Epidermal melanocyte (primary cell): ENCODE results near the gene ROBO4.

ENCODE experiments used
- DNase-seq: peaks from one replicate; pipeline ENCODE4 v3.0.0; 2011; ENCODE audit warnings: low spot score; ENCODE audit not compliant: insufficient read length

ROBO4 gene

DNA sequence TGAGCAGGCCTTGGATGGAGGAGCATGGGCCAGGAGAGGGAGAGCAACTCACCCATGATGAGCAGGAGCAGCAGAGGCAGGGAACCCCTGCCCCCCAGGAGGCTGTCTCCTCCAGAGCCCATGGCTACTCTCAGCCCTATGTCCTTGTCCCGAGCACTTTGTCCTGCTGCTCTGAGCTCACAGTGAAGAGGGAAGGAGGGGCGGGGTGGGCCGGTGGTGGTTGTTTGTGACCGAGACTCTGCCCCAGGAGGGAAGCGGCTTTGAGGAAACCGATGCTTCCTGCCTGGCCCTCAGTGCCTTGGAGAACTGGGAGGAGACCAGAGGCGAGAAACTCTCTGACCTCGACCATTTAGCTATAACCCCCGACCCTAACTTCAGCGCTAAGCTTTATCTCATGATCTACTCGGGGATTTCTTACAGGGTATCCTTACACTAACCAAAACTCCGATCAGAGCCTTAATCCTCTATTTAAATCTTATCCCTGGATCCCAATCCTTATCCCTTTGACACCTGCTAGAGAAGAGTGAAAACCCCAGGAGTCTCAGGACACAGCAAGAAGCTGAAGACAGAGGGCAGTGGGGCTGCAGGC is at the start of gene ROBO4:
Gene ROBO4, minus strand, starts transcription at position 192 of the 589 bp plus-strand sequence. Its CDS starts 70 bp downstream, at position 122.
- no peak for DNase-seq

DNA sequence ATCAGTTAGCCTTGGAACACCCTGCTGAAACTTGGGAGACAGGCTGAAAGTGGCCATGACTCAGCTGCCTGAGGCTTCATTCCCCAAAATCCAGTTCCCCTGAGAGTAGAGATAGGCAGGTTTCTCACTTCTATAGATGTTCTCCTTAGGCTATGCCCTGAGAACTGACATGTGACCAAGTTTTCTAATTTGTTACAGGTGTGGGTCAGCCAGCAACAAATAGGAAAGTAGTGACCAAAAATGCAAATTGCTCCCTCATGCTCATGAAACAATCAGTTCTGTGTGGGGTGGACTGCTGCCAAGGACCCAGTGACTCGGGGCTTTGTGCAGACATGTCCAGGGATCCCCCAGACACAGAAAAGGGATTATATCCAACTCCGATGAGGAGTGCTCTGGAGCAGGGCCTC is 49.1 kb upstream of the ROBO4 start:
- DNase-seq: no peak

DNA sequence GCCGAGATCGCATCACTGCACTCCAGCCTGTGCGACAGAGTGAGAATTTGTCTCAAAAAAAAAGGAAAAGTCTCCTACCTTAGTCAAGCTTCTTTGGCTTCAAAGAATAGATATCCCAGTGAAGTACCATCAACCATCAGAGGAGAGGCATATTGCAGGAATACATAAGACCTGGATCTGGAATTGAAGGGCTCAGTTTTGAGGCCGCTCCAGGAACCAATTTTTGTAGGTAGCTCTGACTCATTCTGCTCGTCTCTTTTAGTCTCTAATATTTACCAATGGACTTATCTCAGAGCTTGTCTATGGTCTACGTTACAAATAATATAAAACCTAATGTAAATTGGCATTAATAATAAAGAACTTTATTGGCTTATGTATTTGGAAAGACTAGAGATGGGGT is 48.2 kb upstream of the ROBO4 start:
- DNase-seq: no peak

DNA sequence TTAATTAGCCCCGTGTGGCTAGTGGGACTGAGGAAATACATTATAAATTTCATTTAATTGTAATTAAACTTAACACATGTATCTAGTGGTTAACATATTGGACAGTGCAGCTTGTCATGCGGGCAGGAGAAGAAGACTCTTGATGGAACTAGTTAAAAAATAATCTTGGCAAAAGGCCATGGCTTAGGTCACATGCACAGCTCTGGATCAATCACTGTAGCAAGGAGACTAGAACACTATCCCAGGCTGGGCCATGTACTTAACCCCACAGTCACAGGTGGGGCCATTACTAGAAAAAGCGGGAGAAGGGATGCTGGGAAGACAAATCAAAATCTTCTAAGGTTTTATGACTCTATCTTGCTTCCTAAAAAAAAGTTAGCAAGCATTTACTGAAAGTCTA is 46.9 kb upstream of the ROBO4 start:
- DNase-seq: no peak

DNA sequence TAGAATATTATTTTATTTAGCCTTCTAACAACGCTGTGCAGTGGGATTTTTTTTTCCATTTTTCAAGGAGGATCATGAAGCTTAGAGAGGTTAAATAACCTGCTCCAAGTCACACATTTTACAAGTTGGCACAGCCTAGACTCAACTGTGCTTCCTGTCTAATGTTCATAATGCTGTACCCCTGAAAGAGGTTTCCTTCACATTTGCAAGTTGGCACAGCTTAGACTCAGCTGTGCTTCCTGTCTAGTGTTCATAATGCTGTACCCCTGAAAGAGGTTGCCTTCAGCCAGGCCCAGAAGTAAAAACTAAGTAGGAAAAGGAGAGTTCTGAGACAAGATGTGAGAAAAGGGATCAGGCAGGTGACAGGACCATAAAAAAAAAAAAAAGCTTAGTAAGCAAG is 46.1 kb upstream of the ROBO4 start:
- DNase-seq: no peak

DNA sequence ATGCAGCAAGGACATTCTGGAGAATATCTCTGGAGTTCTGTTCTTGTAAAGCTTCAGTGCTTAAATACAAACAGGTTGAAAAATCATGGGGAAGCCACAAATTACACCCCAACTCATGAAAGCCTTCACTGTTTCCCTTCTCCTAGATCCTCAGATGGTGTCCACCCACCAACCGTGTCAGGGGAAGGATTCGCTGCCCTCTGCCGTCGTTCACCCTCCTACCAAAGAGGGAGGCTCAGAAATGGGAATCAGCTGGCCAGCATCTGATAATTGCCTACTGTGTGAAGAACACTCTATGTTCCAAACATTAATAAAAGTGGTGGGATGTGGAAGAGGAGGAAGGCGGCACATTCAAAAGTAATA is 45.6 kb upstream of the ROBO4 start:
- no peak for DNase-seq

DNA sequence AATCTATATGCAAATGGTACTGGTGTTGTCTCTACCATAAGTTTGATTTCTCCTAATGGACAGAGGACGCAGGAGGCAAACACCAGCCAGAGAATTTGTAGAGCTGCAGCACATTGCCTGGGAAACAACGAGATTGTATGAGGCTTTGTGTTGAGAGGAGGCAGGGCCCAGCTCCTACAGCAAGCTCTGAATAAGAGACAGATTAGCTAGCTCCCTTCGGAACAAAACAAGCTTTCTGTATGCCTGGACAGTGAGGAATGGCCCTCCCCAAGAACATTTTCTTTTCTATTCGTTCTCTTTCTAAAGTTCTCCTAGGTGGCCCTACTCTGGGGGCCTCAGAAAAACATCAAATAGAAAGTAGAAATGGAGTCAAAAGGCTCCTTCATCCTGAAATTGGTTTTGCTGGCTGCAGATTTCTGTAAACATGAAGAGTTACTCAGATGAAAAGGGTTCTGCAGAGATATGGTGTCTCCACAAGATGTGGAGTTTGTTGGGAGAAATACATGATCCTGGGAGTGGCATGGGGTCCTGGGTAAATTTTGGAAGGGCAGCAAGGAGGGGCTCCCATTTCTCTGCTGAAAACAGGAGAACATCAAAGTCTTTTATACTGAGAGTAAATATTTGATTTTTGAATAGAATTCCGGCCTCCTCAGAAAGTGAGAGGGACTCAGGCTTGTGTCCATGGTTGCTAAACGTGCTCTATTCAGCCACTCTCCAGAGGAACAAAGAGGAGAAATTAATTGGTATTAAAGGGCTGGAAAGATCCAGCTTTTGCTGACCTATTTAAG is 45.0 kb upstream of the ROBO4 start:
- no peak for DNase-seq

DNA sequence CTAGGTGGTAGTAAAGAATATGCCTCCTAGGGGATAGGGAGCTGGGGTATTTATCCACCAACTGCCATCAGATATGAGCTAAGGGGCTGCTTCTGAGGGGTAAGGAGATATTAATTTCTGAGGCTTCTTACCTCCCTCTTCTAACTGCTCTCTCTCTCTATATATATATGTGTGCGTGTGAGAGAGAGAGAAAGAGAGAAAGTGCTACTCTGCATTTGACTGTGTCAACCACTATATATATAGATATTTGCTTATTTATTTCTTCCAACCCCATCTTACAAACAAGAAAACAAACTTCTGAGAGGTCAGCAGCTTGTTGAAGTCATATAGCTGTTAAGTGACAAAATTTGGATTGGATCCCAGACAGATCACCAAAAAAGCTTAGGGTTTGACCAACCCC is 44.0 kb upstream of the ROBO4 start:
- no peak for DNase-seq

DNA sequence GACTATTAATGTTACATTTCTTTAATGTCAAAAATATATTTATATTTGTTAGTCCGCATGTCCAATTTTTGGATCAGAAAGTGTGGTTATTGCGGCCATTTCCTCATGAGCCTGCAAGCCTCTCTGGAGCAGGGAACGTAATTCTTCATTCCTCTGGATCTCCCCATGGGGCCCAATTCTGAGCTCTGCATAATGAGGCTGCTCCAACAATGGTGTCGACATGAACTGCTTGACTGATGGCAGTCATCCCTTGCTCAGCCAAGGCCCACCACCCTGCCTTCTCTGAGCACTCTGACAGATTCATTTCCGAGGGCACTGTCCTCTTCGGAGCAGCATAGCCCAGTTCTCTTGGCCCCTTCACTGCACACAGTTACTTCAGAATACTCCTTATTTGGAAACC is 41.3 kb upstream of the ROBO4 start:
- no peak for DNase-seq

DNA sequence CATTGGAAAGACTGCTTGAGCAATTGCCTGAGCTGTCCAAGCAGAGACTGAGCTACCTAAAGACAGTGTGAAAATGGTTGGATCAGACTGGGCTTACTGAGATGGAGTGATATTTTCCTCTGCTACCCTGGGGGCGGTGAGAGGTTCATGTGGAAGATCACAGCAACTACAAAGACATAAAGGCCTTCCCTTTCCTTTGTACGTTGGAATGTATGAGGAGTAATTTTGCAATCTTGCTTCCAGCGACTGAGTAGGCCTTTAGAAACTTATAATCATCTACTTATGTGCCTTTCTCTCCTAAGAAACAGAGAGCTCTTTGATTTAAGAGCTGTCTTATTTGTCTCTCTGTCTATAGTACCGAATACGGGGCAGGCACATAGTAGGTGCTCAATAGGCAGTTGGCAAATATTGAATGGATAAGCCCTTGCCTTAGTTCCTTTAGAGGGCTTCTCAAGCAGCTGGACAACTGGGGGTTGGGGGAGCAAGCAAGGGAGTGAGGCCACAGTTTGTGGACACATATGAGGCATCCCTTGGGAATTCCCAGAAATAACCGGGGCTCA is 40.6 kb upstream of the ROBO4 start:
- DNase-seq: no peak

DNA sequence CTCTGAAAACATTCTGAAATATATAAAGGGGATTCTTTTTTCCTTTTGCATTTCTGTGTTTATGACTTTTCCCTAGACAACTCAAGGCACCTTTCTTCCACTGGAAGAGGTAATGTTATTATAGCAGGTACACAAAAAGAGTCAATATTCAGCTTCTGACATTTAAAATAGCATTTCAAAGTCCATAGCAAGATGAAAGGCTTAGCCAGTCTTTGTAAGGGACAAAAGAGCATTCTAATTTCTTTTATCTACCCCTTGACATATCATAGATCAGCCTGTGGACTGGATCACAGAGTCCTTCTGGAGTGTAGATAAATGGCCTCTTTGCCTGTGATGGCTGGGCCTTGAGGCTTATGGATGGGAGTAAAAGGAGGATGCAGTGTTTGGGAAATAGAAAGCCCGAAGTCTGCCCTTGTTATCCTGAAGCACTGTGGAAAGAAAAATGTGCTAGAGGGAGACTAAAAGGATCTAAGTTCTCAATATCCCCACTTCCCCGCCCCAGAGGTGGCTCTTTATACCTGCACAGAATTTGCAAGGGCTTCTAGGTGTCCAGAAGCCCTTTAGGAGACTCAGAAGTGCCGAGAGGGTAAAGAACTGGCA is 39.8 kb upstream of the ROBO4 start:
- no peak for DNase-seq

DNA sequence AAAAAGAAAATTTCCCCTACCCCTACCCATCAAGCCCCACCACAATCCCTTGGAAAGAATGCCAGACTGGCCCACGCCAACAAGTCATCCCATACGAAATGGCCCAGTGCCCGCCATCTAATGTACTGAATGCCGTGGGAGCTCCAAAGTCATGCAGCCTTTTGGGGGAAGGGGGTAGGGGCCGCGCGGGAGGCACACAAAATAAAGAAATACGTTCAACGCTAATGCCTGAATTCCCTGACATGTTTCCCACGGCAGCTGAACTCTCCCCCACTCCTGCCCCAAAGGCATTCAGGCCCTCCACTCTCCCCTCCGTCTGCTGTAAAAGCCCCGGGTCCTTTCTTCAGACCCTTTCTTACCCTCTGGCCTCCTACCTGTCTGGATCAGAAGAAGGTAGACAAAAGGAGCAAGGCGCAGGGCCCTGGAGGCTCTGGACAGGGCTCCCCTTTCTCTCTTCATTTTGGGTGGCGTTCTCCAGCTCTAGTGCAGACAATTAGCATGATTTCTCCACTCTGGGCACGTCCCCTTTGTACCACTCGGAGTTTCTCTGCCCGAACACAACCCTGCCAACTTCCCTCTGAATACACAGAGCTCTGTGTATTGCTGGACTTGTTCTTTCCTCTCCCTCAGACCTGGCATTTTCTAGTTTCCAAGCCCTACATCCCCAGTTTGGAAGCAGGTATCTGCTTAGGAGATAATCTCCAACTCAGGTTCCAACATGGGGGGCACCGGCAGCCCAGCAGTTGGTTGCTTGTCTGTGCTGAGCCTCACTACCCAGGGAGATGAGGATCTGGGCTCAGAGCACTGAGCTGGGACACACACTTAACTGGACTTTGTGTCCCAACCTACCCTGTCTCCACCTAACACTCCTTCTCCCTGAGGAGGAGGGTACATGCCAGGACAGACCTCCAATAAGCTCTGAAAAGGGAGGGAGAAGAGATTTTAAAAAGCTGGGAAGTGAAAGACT is 38.2 kb upstream of the ROBO4 start, which contains the start of gene HEPACAM:
Gene HEPACAM, minus strand, starts transcription at position 500 of the 967 bp plus-strand sequence. Its CDS starts 41 bp downstream, at position 459.
- DNase-seq: no peak

DNA sequence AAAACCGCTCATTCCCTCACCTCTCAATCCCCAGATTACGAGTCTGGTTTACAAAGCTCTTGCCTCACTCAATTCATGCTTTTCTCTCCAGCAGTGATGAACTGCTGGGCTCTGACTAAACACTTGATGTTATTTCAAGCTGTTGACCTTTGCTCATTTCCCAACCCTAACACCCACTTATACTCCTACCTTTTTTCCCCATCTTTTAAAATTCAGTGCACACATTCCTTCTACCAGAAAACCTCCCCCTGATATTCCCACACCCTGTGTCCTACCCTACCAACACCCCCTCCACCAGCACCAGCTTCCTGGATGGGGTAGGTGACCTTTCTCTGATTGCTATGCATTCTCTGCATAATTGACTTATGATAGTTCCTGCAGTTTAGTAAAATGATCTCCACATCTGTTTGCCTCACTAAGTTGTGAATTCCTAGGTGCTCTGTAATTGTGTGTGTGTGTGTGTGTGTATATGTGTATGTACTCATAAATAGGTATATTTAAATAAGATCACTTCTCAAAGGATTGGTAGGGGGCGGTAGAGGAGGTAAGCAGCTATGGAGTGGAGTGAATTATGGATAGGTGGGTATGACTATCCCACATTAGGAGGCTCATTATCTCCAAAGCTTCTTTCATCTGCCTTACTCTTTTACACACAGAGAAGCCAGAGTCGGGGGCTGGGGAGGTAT is 37.3 kb upstream of the ROBO4 start:
- no peak for DNase-seq

DNA sequence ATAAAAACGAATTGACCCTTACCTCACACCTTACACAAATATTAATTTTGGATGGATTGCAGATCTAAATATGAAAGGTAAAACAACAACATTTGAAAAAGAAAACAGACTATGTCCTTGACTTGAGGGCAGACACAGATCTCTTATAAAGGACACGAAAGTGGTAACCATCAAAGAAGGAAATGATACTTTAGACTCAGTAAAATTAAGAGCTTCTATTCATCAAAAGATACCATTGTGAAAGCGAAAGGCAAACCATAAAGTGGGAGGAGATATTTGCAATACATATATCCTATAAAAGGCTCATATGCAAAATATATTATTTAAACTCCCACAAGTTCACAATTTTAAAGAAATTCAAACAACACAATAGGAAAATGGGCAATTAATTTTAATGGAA is 33.1 kb upstream of the ROBO4 start:
- no peak for DNase-seq

DNA sequence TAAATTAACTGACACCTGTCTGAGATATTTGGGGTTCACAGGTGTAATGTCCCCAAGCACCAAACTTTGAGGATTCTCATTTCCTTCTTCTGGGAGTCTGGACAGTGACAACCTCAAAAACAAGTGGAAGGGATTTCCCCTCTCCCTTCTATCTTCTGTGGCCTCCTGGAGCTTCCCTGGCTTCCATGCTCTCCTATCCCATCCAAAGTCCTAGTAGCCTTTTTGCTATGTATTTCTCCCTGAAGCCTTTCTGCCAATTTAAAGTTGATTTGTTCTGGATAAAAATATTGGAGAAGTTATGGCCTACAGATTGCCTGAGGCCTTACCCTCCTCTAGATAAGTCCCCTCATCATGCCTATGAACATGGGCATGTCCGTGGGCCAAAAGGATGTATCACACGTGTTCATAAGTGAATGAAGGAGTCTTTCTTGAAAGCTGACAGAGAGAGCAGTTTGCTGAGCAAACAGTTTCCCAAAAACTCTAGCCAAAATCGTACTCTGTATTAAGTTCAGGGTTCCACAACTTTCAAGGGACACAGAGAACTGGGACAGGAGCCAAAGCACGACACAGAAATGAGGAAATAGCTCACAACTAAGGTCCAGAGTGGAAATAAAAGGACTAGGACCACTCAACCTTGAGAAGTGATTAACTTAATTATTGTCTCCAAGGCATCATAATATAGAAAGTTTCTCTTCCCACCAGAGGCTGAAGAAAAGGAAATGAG is 31.4 kb upstream of the ROBO4 start:
- DNase-seq: no peak

DNA sequence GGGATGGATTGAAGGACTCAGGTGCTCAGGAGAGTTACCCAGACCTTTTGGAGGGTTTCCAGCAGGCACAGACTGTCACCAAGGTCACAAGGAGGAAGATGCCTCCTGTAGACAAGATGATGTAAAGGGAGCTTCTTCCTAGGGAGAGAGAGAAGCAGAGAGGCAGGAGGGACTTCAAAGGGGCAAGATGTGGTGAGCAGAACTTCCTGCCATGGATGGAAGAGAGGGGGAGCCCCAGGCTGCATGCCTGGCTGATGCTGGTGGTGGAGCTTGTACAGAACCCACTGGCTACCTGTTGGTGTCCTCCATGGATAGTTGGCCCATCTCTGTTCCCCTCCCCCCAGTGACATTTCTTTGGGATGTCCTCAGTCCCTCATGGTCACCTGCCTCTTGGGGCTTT is 25.6 kb upstream of the ROBO4 start:
- DNase-seq: no peak

DNA sequence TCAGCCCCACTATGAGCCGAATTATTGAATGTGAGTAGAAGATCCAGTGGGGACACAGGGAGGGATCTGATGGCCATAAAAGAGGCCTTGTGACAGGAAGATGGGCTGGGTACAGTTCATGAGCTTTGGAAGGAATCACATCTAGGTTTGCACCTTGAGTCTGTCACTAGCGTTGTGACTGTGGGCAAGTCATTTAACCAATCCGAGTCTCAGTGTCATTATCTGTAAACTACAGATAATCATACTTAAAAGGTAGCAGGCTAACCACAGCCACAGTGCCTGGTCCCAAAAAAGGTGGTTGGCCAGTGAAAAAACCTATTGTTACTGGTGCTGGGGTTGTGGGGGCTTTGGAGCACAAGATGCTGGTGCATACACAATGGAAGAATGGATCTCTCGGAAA is 25.2 kb upstream of the ROBO4 start:
- no peak for DNase-seq

DNA sequence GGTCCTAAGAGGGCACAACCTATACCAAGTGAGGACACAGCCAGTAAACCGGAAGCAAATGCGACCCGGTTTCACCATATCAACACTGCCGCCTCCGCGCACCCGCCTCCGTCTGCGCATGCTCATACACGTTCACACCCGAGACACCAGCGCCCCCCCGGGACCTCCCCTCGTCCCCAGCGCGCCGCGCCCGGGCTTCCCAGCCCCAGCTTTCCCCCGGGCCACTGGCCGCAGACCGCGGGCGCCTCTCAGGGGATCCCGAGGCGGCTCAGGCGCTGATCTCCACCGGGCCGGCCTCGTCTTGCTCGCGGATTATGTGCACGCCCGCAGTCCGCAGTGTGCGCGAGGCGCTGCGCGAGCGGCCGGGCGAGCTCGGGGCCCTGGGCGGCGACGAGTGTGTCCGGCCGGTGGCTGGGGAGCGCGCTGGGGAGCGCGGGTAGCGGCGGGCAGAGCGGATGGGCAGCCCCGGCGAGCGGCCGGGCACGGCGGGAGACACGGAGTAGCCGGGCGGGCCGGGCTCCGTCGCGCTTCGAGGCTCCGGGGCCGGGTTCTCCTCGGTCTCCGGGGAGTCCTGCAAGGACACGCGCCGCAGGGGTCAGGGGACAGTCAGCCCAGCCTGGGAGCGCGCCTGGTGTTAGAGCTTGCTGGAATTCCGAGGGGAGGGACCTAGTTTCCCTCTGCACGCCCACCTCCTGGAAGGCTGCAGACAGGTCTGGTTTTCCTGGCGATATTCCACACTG is 23.4 kb upstream of the ROBO4 start:
- DNase-seq: peak; percentile 43

DNA sequence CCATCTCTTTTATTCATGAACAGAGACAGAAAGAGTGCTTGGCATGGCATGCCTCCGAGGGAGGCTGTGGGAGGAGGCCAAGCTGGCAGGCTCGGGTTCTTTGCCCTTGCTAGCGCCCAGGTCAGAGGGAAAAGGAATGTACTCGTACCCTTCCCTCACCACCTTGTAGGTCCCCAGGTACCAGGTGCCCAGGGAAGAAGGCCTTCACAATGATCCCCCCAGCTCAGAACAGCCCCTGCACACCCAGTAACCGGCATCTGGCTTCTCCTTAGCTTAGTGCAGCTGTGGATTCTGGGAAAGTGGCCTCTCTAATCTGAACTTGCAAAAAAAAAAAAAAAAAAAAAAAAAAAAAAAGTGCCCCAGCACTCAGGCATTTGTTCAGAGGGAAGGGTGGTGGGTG is 22.7 kb upstream of the ROBO4 start:
- no peak for DNase-seq
